A549 (cell line): ENCODE results near the gene CFAP99. TPM values are rescaled to one million over a fixed set of nuclear protein-coding genes. Genes with fewer than 3 reads are reported as not detected.

Experiments
- ATAC-seq, 2 experiments: fragments of 200-7000 bp in 1 of 2; fragments of >200 bp in 1 of 2; cut with Nextera tagmentation in 1 of 2; cut with Tn5 transposase in 1 of 2; 3 replicates each; pipeline versions ENCODE4 v1.8.0 to v1.9.1; 2018 to 2020; ENCODE audit warnings: mild to moderate bottlenecking in 1 of 2, moderate library complexity in 1 of 2
- CTCF ChIA-PET: fragments of 300-600 bp; sonication (Branson Sonifier 250); formaldehyde crosslinking; extraction: SDS; loops from one replicate; lab custom pipeline; 2021; ENCODE audit warnings: antibody characterized with exemption, inconsistent platforms; lab: Yijun Ruan, JAX
- POLR2A ChIA-PET: fragments of 350-600 bp; formaldehyde crosslinking; extraction: SDS; loops from one replicate; lab custom pipeline; 2021; ENCODE audit warnings: antibody characterized with exemption, inconsistent platforms; lab: Yijun Ruan, JAX
- DNase-seq, 2 experiments: peaks; one replicate each; pipeline versions ENCODE4 v3.0.0 to v3.0.0-alpha.2; 2011 to 2016; ENCODE audit warnings: low read depth in 1 of 2, low spot score in 1 of 2
- FAIRE-seq: peaks from 2 replicates; lab custom pipeline; 2011; peaks lifted over from hg19 to GRCh38; lab: Jason Lieb, UNC
- H3K27ac ChIP-seq, 2 experiments: fragments of >200 bp; sonication (Bioruptor Twin); formaldehyde crosslinking; 3 replicates each; pipeline ENCODE4 v1.5.1; 2016 to 2017
- H3K4me1 ChIP-seq: fragments of >200 bp; sonication (Bioruptor Twin); formaldehyde crosslinking; 3 replicates; pipeline ENCODE4 v1.6.1; 2016
- H3K4me2 ChIP-seq: fragments of >200 bp; sonication (Bioruptor Twin); formaldehyde crosslinking; 3 replicates; pipeline ENCODE4 v1.6.1; 2016
- H3K4me3 ChIP-seq: fragments of >200 bp; sonication (Bioruptor Twin); formaldehyde crosslinking; 3 replicates; pipeline ENCODE4 v1.5.1; 2016
- H3K9me3 ChIP-seq: fragments of >200 bp; sonication (Bioruptor Twin); formaldehyde crosslinking; 3 replicates; pipeline ENCODE4 v1.6.1; 2016
- CBX8 ChIP-seq: fragments of 200-600 bp; sonication (generic); IDR thresholded peaks from 2 replicates; pipeline ENCODE4 v1.6.1; 2016
- CEBPB ChIP-seq, 2 experiments: fragments of >200 bp in 1 of 2; sonication (Bioruptor Twin) in 1 of 2; formaldehyde crosslinking in 1 of 2; IDR thresholded peaks; 2 replicates each; pipeline ENCODE4 v1.6.1; 2012 to 2016
- CHD4 ChIP-seq: fragments of 200-600 bp; sonication (generic); IDR thresholded peaks from 2 replicates; pipeline ENCODE4 v1.6.1; 2016; ENCODE audit warnings: antibody characterized with exemption, mild to moderate bottlenecking, borderline replicate concordance
- EHF ChIP-seq: fragments of 250-450 bp; sonication (Bioruptor Pico); IDR thresholded peaks from 2 replicates; pipeline ENCODE4 v1.5.0; 2020; ENCODE audit warnings: mild to moderate bottlenecking
- FOSL2 ChIP-seq, 2 experiments: fragments of 450-650 bp in 1 of 2; fragments of >200 bp in 1 of 2; sonication (Bioruptor Twin) in 1 of 2; formaldehyde crosslinking; IDR thresholded peaks; 2 replicates each; pipeline versions ENCODE4 v1.5.0 to v1.6.1; 2016 to 2020; ENCODE audit warnings: mild to moderate bottlenecking in 1 of 2, moderate library complexity in 1 of 2
- GATA3 ChIP-seq: IDR thresholded peaks from 2 replicates; pipeline ENCODE4 v1.6.1; 2012; ENCODE audit warnings: borderline replicate concordance
- JUNB ChIP-seq: fragments of >200 bp; sonication (Bioruptor Twin); formaldehyde crosslinking; IDR thresholded peaks from 2 replicates; pipeline ENCODE4 v1.6.1; 2016
- KDM1A ChIP-seq: fragments of 200-600 bp; sonication (generic); IDR thresholded peaks from 2 replicates; pipeline ENCODE4 v1.6.1; 2016; ENCODE audit warnings: low read depth, mild to moderate bottlenecking
- MAFK ChIP-seq: fragments of 450-650 bp; IDR thresholded peaks from 2 replicates; pipeline ENCODE4 v1.6.1; 2014; ENCODE audit not compliant: partially characterized antibody
- MAZ ChIP-seq: fragments of 150-350 bp; IDR thresholded peaks from 2 replicates; pipeline ENCODE4 v1.6.1; 2014; ENCODE audit warnings: antibody characterized with exemption, low read depth, low read length, borderline replicate concordance
- PHF8 ChIP-seq: fragments of 200-600 bp; sonication (generic); IDR thresholded peaks from 2 replicates; pipeline ENCODE4 v1.6.1; 2016; ENCODE audit warnings: low read depth, mild to moderate bottlenecking, antibody characterized with exemption, moderate library complexity, borderline replicate concordance
- POLR2A ChIP-seq: IDR thresholded peaks from 2 replicates; pipeline ENCODE4 v1.6.1; 2012; ENCODE audit warnings: mild to moderate bottlenecking, low read length
- TP53 ChIP-seq: fragments of 250-450 bp; sonication (Bioruptor Pico); IDR thresholded peaks from 2 replicates; pipeline ENCODE4 v1.5.0; 2021; ENCODE audit warnings: mild to moderate bottlenecking, moderate library complexity
- ZC3H11A ChIP-seq: fragments of 450-650 bp; IDR thresholded peaks from 2 replicates; pipeline ENCODE4 v1.6.1; 2014; ENCODE audit warnings: antibody characterized with exemption, mild to moderate bottlenecking
- ZFP36 ChIP-seq: fragments of 450-650 bp; IDR thresholded peaks from 2 replicates; pipeline ENCODE4 v1.6.1; 2014; ENCODE audit warnings: borderline replicate concordance; ENCODE audit not compliant: partially characterized antibody
- WGBS: methylation state at CpG from one replicate; pipeline ENCODE4 v1.1.6; 2017; ENCODE audit errors: missing lambda C conversion rate; 5-methylcytosine and 5-hydroxymethylcytosine counted together
- polyA plus RNA-seq, 4 experiments: library from polyadenylated mRNA; depleted of rRNA in 3 of 4; stranded (reverse); fragments of >200 nt; fragmentation: RNase III in 1 of 4; extraction: RNeasy Plus Mini Kit Qiagen cat#74134 plus additional on column Dnase treatment in 1 of 4; gene quantifications; 2 replicates in 3 of 4; 3 replicates in 1 of 4; pipeline ENCODE4 v1.2.3, GENCODE V29; 2011 to 2017
- TF ChIP-seq, protein P1 (sequence below): IDR thresholded peaks from 2 replicates; pipeline ENCODE4 v1.6.1; 2012
- TF ChIP-seq, protein P2 (sequence below): fragments of 250-450 bp; sonication (Bioruptor Pico); IDR thresholded peaks from 2 replicates; pipeline ENCODE4 v1.5.0; 2021; ENCODE audit warnings: mild to moderate bottlenecking, moderate library complexity, borderline replicate concordance
- TF ChIP-seq, protein P3 (sequence below): fragments of 250-450 bp; sonication (Bioruptor Pico); IDR thresholded peaks from 2 replicates; pipeline ENCODE4 v1.5.0; 2020; ENCODE audit warnings: low read depth, mild to moderate bottlenecking, moderate library complexity
- TF ChIP-seq, protein P4 (sequence below): fragments of 200-600 bp; sonication (generic); IDR thresholded peaks from 2 replicates; pipeline ENCODE4 v1.6.1; 2016; ENCODE audit warnings: antibody characterized with exemption, mild to moderate bottlenecking, moderate library complexity
- TF ChIP-seq, protein P5 (sequence below): fragments of 450-650 bp; IDR thresholded peaks from 2 replicates; pipeline ENCODE4 v1.6.1; 2014; ENCODE audit warnings: antibody characterized with exemption

Gene CFAP99
- polyA plus RNA-seq, 2 of the 4 experiments (the other 2 are of a cell fraction), result 0.09 TPM; not detected in 1

DNA sequence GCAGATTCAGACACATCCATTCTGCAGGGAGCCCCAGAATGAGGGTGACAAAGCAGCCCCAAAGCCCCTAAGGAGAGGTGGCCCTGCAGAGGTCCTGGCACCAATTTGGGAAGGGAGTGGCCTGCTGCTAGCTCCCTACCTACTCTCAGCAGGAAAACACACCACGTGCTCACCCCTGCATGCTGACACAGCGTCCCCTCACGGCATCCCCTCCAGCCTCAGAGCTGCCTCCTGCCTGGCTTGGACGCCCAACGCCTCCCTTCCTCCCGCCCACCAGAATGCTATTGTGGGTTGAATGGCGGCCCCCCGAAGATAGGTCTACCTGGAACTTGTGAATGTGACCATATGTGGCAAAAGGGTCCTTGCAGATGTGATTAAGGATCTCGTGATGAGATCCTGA lies 29.1 kb upstream of the CFAP99 start:
- H3K4me1 ChIP-seq, result no peaks in the 10 kb centered on the region
- WGBS, result 94% methylated on average over 9 of the region's 9 CpGs
- ChIA-PET POLR2A (no interaction called here), CTCF (interaction anchor here (0.6 to 1.7 kb wide), 2 partner anchors 23 to 372 kb away, joined by 3 to 6 read pairs; no protein-coding TSS in a partner anchor)
- ATAC-seq (no peak), DNase-seq (no peak)
- no peak overlapping the region for H3K27ac ChIP-seq
- H3K4me3 ChIP-seq, result no peak overlapping the region
- H3K9me3 ChIP-seq, result no peaks in the 10 kb centered on the region
- H3K4me2 ChIP-seq, result no peak overlapping the region
- TF ChIP-seq, protein P1, sequence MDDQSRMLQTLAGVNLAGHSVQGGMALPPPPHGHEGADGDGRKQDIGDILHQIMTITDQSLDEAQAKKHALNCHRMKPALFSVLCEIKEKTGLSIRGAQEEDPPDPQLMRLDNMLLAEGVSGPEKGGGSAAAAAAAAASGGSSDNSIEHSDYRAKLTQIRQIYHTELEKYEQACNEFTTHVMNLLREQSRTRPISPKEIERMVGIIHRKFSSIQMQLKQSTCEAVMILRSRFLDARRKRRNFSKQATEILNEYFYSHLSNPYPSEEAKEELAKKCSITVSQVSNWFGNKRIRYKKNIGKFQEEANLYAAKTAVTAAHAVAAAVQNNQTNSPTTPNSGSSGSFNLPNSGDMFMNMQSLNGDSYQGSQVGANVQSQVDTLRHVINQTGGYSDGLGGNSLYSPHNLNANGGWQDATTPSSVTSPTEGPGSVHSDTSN, result no peak
- TF ChIP-seq, protein P2, sequence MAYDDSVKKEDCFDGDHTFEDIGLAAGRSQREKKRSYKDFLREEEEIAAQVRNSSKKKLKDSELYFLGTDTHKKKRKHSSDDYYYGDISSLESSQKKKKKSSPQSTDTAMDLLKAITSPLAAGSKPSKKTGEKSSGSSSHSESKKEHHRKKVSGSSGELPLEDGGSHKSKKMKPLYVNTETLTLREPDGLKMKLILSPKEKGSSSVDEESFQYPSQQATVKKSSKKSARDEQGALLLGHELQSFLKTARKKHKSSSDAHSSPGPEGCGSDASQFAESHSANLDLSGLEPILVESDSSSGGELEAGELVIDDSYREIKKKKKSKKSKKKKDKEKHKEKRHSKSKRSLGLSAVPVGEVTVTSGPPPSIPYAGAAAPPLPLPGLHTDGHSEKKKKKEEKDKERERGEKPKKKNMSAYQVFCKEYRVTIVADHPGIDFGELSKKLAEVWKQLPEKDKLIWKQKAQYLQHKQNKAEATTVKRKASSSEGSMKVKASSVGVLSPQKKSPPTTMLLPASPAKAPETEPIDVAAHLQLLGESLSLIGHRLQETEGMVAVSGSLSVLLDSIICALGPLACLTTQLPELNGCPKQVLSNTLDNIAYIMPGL, result no peak
- TF ChIP-seq ZC3H11A (no peak), MAZ (no peak), EHF (no peak), ZFP36 (no peak), FOSL2 (IDR thresholded peaks at IDR 0.05) (no peak), FOSL2 (CRISPR knock-in tag; IDR thresholded peaks at IDR 0.05) (no peak), MAFK (no peak), CBX8 (no peak), POLR2A (no peak)
- TF ChIP-seq, protein P3, sequence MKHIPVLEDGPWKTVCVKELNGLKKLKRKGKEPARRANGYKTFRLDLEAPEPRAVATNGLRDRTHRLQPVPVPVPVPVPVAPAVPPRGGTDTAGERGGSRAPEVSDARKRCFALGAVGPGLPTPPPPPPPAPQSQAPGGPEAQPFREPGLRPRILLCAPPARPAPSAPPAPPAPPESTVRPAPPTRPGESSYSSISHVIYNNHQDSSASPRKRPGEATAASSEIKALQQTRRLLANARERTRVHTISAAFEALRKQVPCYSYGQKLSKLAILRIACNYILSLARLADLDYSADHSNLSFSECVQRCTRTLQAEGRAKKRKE (CRISPR knock-in tag), result no peak
- TF ChIP-seq, all 56 proteins: peak for 0
- no peak for FAIRE-seq

DNA sequence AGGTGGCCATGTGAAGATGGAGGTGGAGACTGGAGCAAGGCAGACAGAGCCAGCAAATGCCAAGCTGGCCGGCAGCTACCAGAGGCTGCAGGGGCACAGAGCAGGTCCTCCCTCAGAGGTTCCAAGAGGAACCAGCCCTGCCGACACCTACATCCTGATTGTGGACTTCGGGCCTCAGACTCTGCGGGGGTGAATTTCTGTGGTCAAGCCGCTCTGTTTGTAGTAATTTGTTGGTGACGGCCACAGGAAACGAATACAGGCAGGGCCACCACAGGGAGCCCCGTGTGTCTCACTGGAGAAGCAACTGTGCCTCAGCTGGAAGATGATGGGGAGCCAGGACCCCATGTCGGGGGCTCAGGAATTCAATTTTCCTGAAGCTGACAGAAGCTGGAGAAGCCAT lies 28.6 kb upstream of the CFAP99 start:
- FAIRE-seq (no peak), DNase-seq (no peak), ATAC-seq (no peak)
- Histone ChIP-seq H3K4me3 (no peak overlapping the region), H3K4me1 (no peaks in the 10 kb centered on the region; the same call in 2 of the 3 replicates), H3K9me3 (no peaks in the 10 kb centered on the region), H3K4me2 (no peak overlapping the region), H3K27ac (no peak overlapping the region)
- 83% methylated on average over 7 of the region's 9 CpGs for WGBS
- POLR2A ChIA-PET, result no interaction called here
- CTCF ChIA-PET, result interaction anchor here (1.7 kb wide), 1 partner anchor 22 kb away, joined by 6 read pairs; no protein-coding TSS in a partner anchor
- TF ChIP-seq, protein P4, sequence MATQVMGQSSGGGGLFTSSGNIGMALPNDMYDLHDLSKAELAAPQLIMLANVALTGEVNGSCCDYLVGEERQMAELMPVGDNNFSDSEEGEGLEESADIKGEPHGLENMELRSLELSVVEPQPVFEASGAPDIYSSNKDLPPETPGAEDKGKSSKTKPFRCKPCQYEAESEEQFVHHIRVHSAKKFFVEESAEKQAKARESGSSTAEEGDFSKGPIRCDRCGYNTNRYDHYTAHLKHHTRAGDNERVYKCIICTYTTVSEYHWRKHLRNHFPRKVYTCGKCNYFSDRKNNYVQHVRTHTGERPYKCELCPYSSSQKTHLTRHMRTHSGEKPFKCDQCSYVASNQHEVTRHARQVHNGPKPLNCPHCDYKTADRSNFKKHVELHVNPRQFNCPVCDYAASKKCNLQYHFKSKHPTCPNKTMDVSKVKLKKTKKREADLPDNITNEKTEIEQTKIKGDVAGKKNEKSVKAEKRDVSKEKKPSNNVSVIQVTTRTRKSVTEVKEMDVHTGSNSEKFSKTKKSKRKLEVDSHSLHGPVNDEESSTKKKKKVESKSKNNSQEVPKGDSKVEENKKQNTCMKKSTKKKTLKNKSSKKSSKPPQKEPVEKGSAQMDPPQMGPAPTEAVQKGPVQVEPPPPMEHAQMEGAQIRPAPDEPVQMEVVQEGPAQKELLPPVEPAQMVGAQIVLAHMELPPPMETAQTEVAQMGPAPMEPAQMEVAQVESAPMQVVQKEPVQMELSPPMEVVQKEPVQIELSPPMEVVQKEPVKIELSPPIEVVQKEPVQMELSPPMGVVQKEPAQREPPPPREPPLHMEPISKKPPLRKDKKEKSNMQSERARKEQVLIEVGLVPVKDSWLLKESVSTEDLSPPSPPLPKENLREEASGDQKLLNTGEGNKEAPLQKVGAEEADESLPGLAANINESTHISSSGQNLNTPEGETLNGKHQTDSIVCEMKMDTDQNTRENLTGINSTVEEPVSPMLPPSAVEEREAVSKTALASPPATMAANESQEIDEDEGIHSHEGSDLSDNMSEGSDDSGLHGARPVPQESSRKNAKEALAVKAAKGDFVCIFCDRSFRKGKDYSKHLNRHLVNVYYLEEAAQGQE, result no peak

DNA sequence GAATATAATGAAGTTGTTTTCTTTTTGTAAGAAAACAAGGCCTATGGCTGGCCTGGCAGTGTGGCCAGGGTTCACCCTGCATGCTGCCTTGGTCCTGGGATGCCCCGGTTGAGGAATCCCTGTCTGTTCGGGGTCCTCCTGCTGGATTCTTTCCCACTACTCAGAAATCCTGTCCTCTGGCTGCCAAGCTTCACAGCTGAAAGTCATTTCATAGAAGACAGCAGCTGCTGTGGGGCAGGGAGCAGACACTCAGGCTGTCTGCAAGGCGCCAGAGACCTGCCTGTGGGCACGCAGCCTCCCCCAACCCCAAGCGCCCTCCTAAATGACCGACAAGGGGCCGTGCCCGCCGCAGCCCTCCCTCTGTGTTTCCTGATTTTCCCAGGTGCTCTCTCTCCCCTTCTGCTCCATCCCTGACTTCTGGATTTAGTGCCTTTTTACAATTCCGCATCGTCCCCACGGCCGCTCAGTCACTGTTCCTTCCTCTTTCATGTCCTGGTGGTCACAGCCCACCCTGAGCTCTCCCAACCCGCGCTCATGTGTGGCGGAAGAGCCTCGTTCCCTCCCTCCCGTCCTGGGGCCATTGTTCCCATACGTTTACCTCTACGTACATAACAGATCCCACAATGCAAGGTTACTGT lies 27.9 kb upstream of the CFAP99 start:
- ChIA-PET CTCF (interaction anchor here (0.6 to 1.3 kb wide), 2 partner anchors 171 to 283 kb away, joined by 3 read pairs; no protein-coding TSS in a partner anchor), POLR2A (no interaction called here)
- Histone ChIP-seq H3K27ac (no peak overlapping the region), H3K4me1 (no peaks in the 10 kb centered on the region; the same call in 2 of the 3 replicates), H3K4me2 (no peak overlapping the region), H3K4me3 (no peak overlapping the region), H3K9me3 (no peaks in the 10 kb centered on the region)
- DNase-seq (no peak), FAIRE-seq (no peak), ATAC-seq (no peak)
- 88% methylated on average over 19 of the region's 20 CpGs for WGBS
- TF ChIP-seq KDM1A (no peak), GATA3 (no peak), ZFP36 (no peak), CHD4 (no peak), CEBPB (IDR thresholded peaks at IDR 0.05) (no peak), FOSL2 (IDR thresholded peaks at IDR 0.05) (no peak), FOSL2 (CRISPR knock-in tag; IDR thresholded peaks at IDR 0.05) (no peak), JUNB (no peak), TP53 (no peak), PHF8 (no peak)
- TF ChIP-seq, protein P4, result no peak
- TF ChIP-seq, protein P5, sequence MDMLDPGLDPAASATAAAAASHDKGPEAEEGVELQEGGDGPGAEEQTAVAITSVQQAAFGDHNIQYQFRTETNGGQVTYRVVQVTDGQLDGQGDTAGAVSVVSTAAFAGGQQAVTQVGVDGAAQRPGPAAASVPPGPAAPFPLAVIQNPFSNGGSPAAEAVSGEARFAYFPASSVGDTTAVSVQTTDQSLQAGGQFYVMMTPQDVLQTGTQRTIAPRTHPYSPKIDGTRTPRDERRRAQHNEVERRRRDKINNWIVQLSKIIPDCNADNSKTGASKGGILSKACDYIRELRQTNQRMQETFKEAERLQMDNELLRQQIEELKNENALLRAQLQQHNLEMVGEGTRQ, result no peak
